NCI-H1930 (cell line): ENCODE measurements around the gene LSMEM2.
"Not testable (repeated sequence)": the region's sequence is repeated elsewhere in the genome, so short reads cannot be mapped to it uniquely, and the experiment has no call there.

Experiments used
- DNase-seq, 2 experiments: peaks; one replicate each; lab custom pipeline; 2025; lab: John Stamatoyannopoulos, UW

Gene LSMEM2

GRCh38 chr3:50298836-50299637 is 20.1 kb downstream of the LSMEM2 start, which contains the start of the genes HYAL3 and NAA80:
TSS of gene HYAL3 (minus strand) at chr3:50299405. CDS start at chr3:50295602, 3,803 bp downstream.
TSS of gene NAA80 (minus strand) at chr3:50299405. CDS start at chr3:50297463, 1,942 bp downstream.
- peak; percentile 88 to 89 for DNase-seq

GRCh38 chr3:50299638-50299928 is 20.7 kb downstream of the LSMEM2 start:
- no peak for DNase-seq

- DNase-seq, result no peak
Observed at GRCh38 chr3:50299929-50300680, 21.2 kb downstream of the LSMEM2 start.

GRCh38 chr3:50300681-50301254 is 21.9 kb downstream of the LSMEM2 start:
- DNase-seq, result no peak

- DNase-seq, result no peak
Observed at GRCh38 chr3:50302095-50303012, 23.5 kb downstream of the LSMEM2 start.

GRCh38 chr3:50303013-50303815 is 24.3 kb downstream of the LSMEM2 start, which contains the start of gene HYAL1:
TSS of gene HYAL1 (minus strand) at chr3:50303574. CDS start at chr3:50302956, 618 bp downstream.
- DNase-seq, result no peak

- no peak for DNase-seq
Observed at GRCh38 chr3:50304601-50305000, 25.7 kb downstream of the LSMEM2 start.

GRCh38 chr3:50312041-50312440 is 33.2 kb downstream of the LSMEM2 start:
- not testable (repeated sequence) for DNase-seq

- no peak for DNase-seq
Observed at GRCh38 chr3:50314342-50314741, 35.5 kb downstream of the LSMEM2 start.

- no peak for DNase-seq
Observed at GRCh38 chr3:50314816-50315215, 35.9 kb downstream of the LSMEM2 start.

GRCh38 chr3:50316657-50317242 is 37.9 kb downstream of the LSMEM2 start:
- no peak for DNase-seq

- DNase-seq, result no peak
Observed at GRCh38 chr3:50317300-50317699, 38.4 kb downstream of the LSMEM2 start.

GRCh38 chr3:50318163-50318562 is 39.3 kb downstream of the LSMEM2 start:
- DNase-seq, result no peak

GRCh38 chr3:50318615-50319014 is 39.7 kb downstream of the LSMEM2 start:
- no peak for DNase-seq

- DNase-seq, result no peak
Observed at GRCh38 chr3:50319181-50319893, 40.5 kb downstream of the LSMEM2 start.

GRCh38 chr3:50319894-50320625 is 41.2 kb downstream of the LSMEM2 start:
- no peak for DNase-seq

GRCh38 chr3:50320853-50321335 is 42.0 kb downstream of the LSMEM2 start:
- peak; percentile 42 to 72 for DNase-seq

- DNase-seq, result peak; percentile 64 to 77
Observed at GRCh38 chr3:50321336-50322114, 42.6 kb downstream of the LSMEM2 start.
